GM12872 (cell line): Measurements from ENCODE around the gene TRIO.
A peak's percentile ranks its signal among the peaks of the same experiment; 100 is the strongest.

Experiments used
- TF ChIP-seq, protein P1 (sequence below): IDR thresholded peaks from 3 replicates; pipeline ENCODE4 v1.5.1; 2011; ENCODE audit warnings: low read depth, mild to moderate bottlenecking, low read length, moderate library complexity; ENCODE audit not compliant: insufficient read depth

TRIO gene

GRCh38 chr5:14267991-14268708 lies 125.0 kb downstream of the TRIO start:
- TF ChIP-seq, protein P1, sequence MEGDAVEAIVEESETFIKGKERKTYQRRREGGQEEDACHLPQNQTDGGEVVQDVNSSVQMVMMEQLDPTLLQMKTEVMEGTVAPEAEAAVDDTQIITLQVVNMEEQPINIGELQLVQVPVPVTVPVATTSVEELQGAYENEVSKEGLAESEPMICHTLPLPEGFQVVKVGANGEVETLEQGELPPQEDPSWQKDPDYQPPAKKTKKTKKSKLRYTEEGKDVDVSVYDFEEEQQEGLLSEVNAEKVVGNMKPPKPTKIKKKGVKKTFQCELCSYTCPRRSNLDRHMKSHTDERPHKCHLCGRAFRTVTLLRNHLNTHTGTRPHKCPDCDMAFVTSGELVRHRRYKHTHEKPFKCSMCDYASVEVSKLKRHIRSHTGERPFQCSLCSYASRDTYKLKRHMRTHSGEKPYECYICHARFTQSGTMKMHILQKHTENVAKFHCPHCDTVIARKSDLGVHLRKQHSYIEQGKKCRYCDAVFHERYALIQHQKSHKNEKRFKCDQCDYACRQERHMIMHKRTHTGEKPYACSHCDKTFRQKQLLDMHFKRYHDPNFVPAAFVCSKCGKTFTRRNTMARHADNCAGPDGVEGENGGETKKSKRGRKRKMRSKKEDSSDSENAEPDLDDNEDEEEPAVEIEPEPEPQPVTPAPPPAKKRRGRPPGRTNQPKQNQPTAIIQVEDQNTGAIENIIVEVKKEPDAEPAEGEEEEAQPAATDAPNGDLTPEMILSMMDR: no peak

- TF ChIP-seq, protein P1: no peak
These were observed 125.6 kb downstream of the TRIO start for GRCh38 chr5:14268738-14269137.

DNA sequence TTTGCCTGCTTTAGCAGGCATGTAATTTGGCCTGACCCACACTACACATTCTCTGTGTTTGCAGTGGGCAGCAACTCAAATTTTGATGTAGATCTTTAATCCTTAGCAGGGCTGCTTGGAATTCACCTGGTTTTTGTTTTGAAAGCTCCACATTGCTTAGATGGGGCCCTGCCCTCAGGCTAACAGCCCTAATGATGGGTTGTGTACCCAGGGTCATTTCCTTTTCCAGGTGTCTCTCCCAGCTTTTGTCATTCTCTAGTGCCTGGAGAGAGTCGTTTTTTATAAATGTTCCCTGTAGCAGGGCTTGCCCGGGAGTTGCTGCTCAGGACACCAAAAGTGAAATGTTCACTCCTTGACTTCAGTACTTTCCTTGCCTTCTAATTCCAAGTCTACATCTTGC lies 126.3 kb downstream of the TRIO start:
- TF ChIP-seq, protein P1: no peak

DNA sequence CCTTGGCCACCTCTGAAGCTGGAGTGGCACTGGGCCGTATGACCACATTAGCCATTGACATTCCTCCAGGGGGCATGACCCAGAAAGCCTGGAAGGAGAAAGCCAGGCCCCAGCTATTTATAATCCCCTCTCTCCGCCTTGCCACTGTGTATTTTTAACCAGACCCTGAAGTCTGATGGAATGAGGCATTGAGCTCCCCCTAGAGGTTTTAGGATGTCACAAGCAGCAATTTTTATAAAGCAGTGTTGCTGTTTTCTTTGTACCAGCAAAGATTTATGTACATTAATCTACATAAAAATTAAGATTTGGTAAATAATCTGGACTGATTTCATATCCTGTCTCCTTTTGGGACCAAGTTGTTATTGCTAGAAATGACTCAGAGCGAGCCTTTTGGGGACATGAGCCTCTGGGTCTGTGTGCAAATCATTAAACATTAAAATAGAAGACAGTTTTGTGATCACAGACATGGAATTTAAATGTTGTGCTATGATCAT lies 127.1 kb downstream of the TRIO start:
- TF ChIP-seq, protein P1: peak; percentile 78

GRCh38 chr5:14272548-14273205 lies 129.5 kb downstream of the TRIO start:
- TF ChIP-seq, protein P1: no peak

DNA sequence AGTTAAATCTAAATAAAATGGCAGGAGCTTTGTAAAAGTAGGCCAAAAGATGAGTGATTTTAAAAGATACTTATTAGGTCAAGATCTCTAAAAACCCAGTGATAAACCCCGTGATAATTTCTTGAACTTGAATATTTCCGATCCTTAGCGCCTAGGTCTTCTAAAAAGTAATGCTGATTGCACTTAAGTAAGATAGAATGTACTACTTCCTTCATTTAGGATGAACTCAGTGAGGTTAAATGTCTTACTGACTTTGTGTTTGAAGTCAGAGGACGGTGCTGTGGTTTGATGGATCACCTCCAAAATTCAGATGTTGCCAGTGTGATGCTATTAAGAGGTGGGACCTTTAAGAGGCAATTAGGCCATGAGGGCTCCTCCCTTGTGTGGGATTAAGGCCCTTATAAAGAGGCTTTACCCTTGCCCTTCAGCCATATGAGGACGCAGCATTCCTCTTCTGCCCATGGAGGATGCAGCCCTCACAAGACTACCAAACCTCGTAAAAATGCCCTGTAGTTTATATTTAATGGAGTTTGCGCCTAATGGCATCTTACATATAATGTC lies 130.1 kb downstream of the TRIO start:
- TF ChIP-seq, protein P1: no peak

DNA sequence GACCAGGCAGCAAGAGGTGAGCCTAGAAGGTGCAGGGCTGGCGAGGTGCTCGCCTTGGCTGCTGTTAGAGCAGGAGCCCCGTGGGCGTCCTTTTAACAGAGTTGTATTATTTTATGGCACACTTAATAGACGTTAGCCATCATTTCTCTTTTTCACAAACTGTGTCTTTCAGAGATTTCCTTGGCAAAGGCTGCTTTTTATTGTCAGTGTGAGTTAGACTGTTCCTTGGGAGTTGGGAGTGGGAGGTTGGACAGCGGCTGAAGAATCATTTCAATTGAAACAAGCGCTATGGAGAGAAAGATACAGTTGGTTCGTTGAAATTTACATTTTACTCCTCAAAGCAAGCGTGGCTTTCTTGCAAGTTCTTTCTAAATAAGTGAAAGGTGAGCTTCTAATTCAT lies 133.2 kb downstream of the TRIO start:
- TF ChIP-seq, protein P1: no peak
